Ishikawa (cell line): Measurements from ENCODE around the gene PARD6B.

Source experiments
- CEBPB ChIP-seq: IDR thresholded peaks from 2 replicates; pipeline ENCODE4 v1.6.1; 2012
- CREB1 ChIP-seq: IDR thresholded peaks from 2 replicates; pipeline ENCODE4 v1.6.1; 2012; ENCODE audit warnings: low read depth
- EGR1 ChIP-seq: IDR thresholded peaks from 2 replicates; pipeline ENCODE4 v1.6.1; 2012
- EP300 ChIP-seq: IDR thresholded peaks from 2 replicates; pipeline ENCODE4 v1.6.1; 2012; ENCODE audit warnings: borderline replicate concordance
- NFIC ChIP-seq: IDR thresholded peaks from 2 replicates; pipeline ENCODE4 v1.6.1; 2012
- RAD21 ChIP-seq: IDR thresholded peaks from 2 replicates; pipeline ENCODE4 v1.6.1; 2012; ENCODE audit warnings: low read depth
- TAF1 ChIP-seq: IDR thresholded peaks from 2 replicates; pipeline ENCODE4 v1.6.1; 2012; ENCODE audit warnings: low read depth, mild to moderate bottlenecking
- TCF12 ChIP-seq: IDR thresholded peaks from 2 replicates; pipeline ENCODE4 v1.6.1; 2012; ENCODE audit warnings: low read depth
- TEAD4 ChIP-seq: IDR thresholded peaks from 2 replicates; pipeline ENCODE4 v1.6.1; 2012
- YY1 ChIP-seq: IDR thresholded peaks from 2 replicates; pipeline ENCODE4 v1.6.1; 2012; ENCODE audit warnings: low read depth
- ZBTB7A ChIP-seq: IDR thresholded peaks from 2 replicates; pipeline ENCODE4 v1.6.1; 2012; ENCODE audit warnings: low read depth
- TF ChIP-seq, protein P1 (sequence below): IDR thresholded peaks from 2 replicates; pipeline ENCODE4 v1.6.1; 2012
- TF ChIP-seq, protein P2 (sequence below): IDR thresholded peaks from 2 replicates; pipeline ENCODE4 v1.6.1; 2012; ENCODE audit warnings: low read depth, mild to moderate bottlenecking
- TF ChIP-seq, protein P3 (sequence below): IDR thresholded peaks from 2 replicates; pipeline ENCODE4 v1.6.1; 2012

Gene PARD6B

DNA sequence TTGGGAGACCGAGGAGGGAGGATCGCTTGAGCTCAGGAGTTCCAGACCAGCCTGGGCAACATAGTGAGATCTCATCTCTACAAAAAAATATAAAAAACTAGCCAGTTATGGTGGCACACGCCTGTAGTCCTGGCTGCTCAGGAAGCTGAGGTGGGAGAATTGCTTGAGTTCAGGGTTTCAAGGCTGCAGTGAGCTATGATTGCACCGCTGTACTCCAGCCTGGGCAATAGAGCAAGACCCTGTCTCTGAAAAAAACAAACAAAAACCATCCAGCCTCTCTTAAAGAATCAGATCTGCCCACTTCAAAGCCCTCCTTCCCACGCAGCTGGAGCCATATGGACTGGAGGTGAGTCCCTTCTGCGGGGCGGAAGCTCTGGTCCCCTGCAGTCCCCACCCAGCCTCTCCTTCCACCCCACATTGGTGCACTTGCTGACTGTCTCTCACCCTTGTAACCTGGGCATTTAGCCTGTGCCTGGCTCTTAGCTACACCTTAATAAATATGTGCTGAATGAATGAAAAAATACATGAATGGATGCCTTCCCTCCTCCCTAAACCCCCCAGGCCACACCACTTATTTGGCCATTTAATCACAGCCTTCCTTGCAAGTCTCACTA lies 7.2 kb upstream of the PARD6B start:
- TF ChIP-seq ZBTB7A (no peak), YY1 (no peak), CEBPB (no peak), NFIC (no peak), RAD21 (no peak), EP300 (no peak)
- TF ChIP-seq, protein P1, sequence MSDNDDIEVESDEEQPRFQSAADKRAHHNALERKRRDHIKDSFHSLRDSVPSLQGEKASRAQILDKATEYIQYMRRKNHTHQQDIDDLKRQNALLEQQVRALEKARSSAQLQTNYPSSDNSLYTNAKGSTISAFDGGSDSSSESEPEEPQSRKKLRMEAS = no peak

DNA sequence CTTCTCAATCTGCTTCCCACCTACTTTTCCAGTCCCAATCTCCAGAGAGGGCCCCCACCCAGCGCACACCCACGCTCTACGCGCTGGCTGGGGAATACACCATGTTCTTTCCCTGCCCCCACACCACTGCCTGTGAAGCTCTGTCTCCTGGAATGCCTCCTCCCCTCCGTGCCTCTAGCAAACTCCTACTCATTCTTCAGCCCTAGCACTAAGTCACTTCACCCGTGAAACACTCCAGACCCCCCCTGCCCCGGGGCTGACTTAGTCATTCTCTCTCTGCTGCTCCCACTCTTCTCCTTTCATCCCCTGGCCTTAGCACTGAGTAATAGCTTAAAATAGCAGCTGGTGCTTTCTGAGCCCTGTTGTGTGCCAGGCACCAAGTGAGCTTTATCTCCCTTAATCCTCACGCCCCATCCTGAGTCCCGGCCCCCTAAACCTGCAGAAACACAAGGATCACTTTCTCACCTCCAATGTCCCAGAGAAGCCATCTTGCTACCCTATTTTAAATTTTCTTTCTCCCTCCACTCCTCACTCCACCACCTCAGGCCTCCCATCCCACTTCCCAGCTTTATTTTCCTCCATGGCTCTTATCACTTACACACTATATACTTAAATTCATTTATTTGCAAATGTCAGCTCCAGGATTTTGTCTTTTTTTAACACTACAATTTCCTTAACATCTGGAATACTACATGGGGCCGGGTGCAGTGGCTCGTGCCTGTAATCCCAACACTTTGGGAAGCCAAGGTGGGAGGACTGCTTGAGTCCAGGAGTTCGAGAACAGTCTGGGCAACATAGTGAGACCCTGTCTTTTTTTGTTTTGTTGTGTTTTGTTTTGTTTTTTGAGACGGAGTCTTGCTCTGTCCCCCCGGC lies 6.3 kb upstream of the PARD6B start:
- peak; percentile 30; the same call in 1 of the 2 replicates for TF ChIP-seq TEAD4
- TF ChIP-seq, protein P1 = no peak
- peak; percentile 29; the same call in 1 of the 2 replicates for TF ChIP-seq EGR1

DNA sequence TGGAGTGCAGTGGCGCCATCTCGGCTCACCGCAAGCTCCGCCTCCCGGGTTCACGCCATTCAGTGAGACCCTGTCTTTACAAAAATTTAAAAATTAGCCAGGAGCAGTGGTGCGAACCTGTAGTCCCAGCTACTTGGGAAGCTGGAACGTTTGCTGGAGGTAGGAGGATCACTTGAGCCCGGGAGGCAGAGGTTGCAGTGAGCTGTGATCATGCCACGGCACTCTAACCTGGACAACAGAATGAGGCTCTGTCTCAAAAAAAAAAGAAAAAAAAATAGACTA lies 5.7 kb upstream of the PARD6B start:
- TF ChIP-seq CREB1 (no peak), EP300 (no peak), RAD21 (no peak), TCF12 (no peak)

DNA sequence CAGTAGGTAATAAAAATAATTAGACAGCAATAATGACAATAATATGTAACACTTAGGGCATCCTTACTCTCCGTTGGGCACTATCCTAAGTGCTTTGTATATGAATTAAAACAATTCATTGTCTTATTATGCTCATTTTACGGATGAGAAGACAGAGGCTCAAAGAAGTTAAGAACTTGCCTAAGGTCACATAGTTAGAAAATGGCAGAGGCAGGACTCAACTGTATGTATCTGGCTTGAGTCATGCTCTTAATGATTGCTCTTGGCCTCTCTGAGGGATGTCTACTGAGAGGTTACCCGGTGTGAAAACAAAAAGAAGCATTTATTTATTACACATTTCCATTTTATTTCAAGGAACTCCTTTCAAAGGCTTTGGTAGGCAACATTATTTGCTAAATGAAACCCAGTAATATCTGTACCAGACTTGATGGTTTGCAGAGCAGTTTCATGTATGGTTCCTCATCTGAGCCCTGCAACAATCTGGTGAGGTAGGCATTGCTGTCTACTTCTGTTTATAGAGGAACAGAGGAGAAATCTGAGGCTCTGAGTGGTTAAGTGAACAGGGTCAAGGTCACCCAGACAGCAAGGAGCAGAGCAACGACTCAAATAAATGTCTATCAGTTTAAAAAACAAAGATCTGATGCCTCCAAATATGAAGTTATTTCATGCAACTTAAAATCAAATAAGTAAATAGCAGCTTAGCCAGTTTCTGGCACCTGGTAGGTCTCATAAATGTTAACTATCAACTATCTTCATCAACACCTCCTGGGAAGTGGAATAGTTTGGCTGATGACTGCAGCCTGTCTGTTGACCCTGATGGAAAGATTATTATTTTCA lies 4.2 kb upstream of the PARD6B start:
- TF ChIP-seq YY1 = no peak
- no peak for TF ChIP-seq EGR1
- no peak for TF ChIP-seq CREB1
- TF ChIP-seq, protein P2, sequence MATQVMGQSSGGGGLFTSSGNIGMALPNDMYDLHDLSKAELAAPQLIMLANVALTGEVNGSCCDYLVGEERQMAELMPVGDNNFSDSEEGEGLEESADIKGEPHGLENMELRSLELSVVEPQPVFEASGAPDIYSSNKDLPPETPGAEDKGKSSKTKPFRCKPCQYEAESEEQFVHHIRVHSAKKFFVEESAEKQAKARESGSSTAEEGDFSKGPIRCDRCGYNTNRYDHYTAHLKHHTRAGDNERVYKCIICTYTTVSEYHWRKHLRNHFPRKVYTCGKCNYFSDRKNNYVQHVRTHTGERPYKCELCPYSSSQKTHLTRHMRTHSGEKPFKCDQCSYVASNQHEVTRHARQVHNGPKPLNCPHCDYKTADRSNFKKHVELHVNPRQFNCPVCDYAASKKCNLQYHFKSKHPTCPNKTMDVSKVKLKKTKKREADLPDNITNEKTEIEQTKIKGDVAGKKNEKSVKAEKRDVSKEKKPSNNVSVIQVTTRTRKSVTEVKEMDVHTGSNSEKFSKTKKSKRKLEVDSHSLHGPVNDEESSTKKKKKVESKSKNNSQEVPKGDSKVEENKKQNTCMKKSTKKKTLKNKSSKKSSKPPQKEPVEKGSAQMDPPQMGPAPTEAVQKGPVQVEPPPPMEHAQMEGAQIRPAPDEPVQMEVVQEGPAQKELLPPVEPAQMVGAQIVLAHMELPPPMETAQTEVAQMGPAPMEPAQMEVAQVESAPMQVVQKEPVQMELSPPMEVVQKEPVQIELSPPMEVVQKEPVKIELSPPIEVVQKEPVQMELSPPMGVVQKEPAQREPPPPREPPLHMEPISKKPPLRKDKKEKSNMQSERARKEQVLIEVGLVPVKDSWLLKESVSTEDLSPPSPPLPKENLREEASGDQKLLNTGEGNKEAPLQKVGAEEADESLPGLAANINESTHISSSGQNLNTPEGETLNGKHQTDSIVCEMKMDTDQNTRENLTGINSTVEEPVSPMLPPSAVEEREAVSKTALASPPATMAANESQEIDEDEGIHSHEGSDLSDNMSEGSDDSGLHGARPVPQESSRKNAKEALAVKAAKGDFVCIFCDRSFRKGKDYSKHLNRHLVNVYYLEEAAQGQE = no peak
- TF ChIP-seq, protein P1 = no peak
- TF ChIP-seq CEBPB = no peak

DNA sequence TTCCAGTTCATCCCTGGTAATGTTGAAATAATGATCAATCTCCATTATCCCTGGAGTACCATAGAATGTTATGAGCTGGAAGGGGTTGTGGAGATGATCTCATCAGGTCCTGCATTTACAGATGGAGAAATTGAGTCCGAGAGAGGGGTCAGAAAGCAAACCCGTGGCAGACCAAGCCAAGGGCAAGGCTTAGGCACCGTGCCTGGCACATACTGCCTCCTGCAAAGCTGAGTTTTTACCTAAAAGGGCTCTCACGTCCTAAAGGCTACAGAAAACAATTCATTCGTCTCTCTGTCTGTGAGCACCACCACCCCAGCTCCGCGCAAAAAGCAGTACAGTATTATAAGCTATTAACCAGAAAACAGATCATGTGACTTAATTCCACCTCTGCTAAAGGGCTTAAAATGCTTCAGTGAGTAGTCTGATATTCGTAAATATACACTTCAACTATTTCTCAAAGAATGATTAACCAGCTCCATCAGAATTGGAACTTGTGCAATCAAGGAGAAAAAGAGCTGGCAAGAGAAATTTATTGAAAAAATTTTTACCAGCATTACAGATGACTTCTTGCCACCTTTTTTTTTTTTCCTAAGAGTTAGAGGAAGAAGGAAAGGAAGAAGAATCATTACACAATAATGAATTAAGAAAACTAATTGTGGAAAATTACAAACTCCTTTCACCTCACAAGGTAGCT lies 3.4 kb upstream of the PARD6B start:
- TF ChIP-seq CEBPB (no peak), CREB1 (no peak), TCF12 (no peak), TAF1 (no peak), ZBTB7A (no peak), YY1 (no peak), NFIC (no peak), EGR1 (no peak), EP300 (no peak), TEAD4 (no peak)
- TF ChIP-seq, protein P3, sequence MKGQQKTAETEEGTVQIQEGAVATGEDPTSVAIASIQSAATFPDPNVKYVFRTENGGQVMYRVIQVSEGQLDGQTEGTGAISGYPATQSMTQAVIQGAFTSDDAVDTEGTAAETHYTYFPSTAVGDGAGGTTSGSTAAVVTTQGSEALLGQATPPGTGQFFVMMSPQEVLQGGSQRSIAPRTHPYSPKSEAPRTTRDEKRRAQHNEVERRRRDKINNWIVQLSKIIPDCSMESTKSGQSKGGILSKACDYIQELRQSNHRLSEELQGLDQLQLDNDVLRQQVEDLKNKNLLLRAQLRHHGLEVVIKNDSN = no peak
- TF ChIP-seq, protein P2 = no peak

DNA sequence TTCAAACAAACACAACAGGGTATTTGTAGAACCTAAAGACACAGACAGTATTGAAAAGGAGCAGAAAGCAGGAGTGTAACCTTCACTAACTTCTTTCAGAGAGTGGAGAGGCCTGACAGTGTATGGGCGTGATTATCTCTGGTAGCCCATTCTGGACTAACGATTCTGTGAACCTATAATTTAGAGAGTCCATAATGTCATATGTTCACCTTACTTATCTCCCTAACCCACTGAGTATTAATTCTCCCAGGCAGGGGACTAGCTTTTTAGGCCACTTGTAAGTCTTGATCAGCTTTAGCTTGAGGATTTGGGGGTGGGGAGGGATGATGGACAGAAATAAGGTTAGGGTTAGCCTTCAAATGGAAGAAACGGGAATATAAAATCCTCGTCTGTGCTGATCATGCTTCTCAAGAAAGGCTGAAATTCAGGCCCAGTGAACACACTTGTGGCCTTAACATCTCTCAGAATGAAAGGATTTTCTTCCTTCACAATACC lies 2.8 kb upstream of the PARD6B start:
- TF ChIP-seq, protein P2 = no peak
- TF ChIP-seq NFIC (no peak), ZBTB7A (no peak), EP300 (no peak), RAD21 (no peak), TAF1 (no peak), CEBPB (no peak), CREB1 (no peak), YY1 (no peak), TCF12 (no peak)
- TF ChIP-seq, protein P3 = no peak
